ENCODE results near the gene EPYC. TPM values are rescaled to one million over a fixed set of nuclear protein-coding genes. Genes with fewer than 3 reads are reported as not detected.

Gene EPYC
- total RNA-seq, 2 experiments from 2014 or later: not detected

DNA sequence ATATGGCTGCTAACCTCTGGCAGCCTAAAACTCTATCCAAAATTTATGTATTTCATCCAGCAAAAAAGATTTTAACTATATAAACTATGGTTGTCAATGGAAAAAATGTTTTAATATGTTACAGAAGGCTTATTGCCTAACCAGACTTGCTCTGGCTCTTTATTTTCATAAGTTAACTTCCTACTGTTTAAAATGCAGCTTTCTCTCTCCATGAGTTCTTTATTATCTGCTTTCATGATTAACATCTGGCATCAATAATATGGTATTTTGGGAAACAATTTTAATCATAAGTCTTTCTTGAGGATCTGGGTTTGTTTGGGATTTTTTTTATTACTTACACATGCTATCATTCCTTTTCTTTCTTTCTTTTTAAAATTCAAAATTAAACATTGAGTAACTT, 32.5 kb upstream of the EPYC start:
- H3K36me3 ChIP-seq (ENCODE audit: insufficient read depth, low read length): no peaks in the 10 kb centered on the region
- no peaks in the 10 kb centered on the region for H3K79me2 ChIP-seq (ENCODE audit: insufficient read depth, low read depth, low read length)
- POLR2A ChIA-PET: no interaction called here
- intact Hi-C loops (cut with micrococcal nuclease; ENCODE audit: unreplicated experiment): no loop called here
- H3K4me3 ChIP-seq (ENCODE audit: low read depth, low read length, poor library complexity, severe bottlenecking): no peak overlapping the region
- no peak for TF ChIP-seq CTCF (conservative IDR thresholded peaks at IDR 0.05; ENCODE audit: low read length)
- TF ChIP-seq EZH2phosphoT487 (IDR thresholded peaks at IDR 0.05; ENCODE audit: borderline replicate concordance, low read depth, low read length): no peak
- no peaks in the 10 kb centered on the region for H3K4me1 ChIP-seq (ENCODE audit: insufficient read depth, low read length, poor library complexity, severe bottlenecking)
- H4K20me1 ChIP-seq (ENCODE audit: insufficient read depth, low read length): no peaks in the 10 kb centered on the region
- CTCF ChIA-PET (ENCODE audit: unreplicated experiment): no interaction called here
- no peak overlapping the region for H3K4me2 ChIP-seq (ENCODE audit: low read length)
- H2AFZ ChIP-seq (ENCODE audit: low read length): no peak overlapping the region
- H3K27ac ChIP-seq (ENCODE audit: low read depth, low read length, poor library complexity, severe bottlenecking): no peak overlapping the region
- no TSS peak for BruUV-seq (replicated peaks)
- DNase-seq (ENCODE audit: low spot score): no peak
- no peaks in the 10 kb centered on the region for H3K9me2 ChIP-seq (ENCODE audit: insufficient read depth, low read length)
- no peaks in the 10 kb centered on the region for H3K9me3 ChIP-seq (ENCODE audit: low read length)

GRCh38 chr12:91033251-91033650, 28.5 kb upstream of the EPYC start:
- Histone ChIP-seq H2AFZ (ENCODE audit: low read length) (no peak overlapping the region), H3K27ac (ENCODE audit: low read depth, low read length, poor library complexity, severe bottlenecking) (no peak overlapping the region), H3K9me3 (ENCODE audit: low read length) (no peaks in the 10 kb centered on the region), H4K20me1 (ENCODE audit: insufficient read depth, low read length) (no peaks in the 10 kb centered on the region), H3K36me3 (ENCODE audit: insufficient read depth, low read length) (no peaks in the 10 kb centered on the region), H3K4me1 (ENCODE audit: insufficient read depth, low read length, poor library complexity, severe bottlenecking) (no peaks in the 10 kb centered on the region), H3K4me3 (ENCODE audit: low read depth, low read length, poor library complexity, severe bottlenecking) (no peak overlapping the region), H3K79me2 (ENCODE audit: insufficient read depth, low read depth, low read length) (no peaks in the 10 kb centered on the region), H3K4me2 (ENCODE audit: low read length) (no peak overlapping the region), H3K9me2 (ENCODE audit: insufficient read depth, low read length) (no peaks in the 10 kb centered on the region)
- CTCF ChIA-PET (ENCODE audit: unreplicated experiment): no interaction called here
- no peak for DNase-seq (ENCODE audit: low spot score)
- BruUV-seq (replicated peaks): no TSS peak
- POLR2A ChIA-PET: interaction anchor here (1.0 kb wide), 1 partner anchor 9 kb away, joined by 3 read pairs; no protein-coding TSS in a partner anchor
- intact Hi-C loops (cut with micrococcal nuclease; ENCODE audit: unreplicated experiment): no loop called here
- TF ChIP-seq CTCF (conservative IDR thresholded peaks at IDR 0.05; ENCODE audit: low read length): no peak
- TF ChIP-seq EZH2phosphoT487 (IDR thresholded peaks at IDR 0.05; ENCODE audit: borderline replicate concordance, low read depth, low read length): no peak

- Histone ChIP-seq H2AFZ (ENCODE audit: low read length) (no peak overlapping the region), H3K36me3 (ENCODE audit: insufficient read depth, low read length) (no peaks in the 10 kb centered on the region), H4K20me1 (ENCODE audit: insufficient read depth, low read length) (no peaks in the 10 kb centered on the region), H3K79me2 (ENCODE audit: insufficient read depth, low read depth, low read length) (no peaks in the 10 kb centered on the region), H3K9me3 (ENCODE audit: low read length) (no peaks in the 10 kb centered on the region), H3K9me2 (ENCODE audit: insufficient read depth, low read length) (no peaks in the 10 kb centered on the region), H3K4me3 (ENCODE audit: low read depth, low read length, poor library complexity, severe bottlenecking) (no peak overlapping the region), H3K27ac (ENCODE audit: low read depth, low read length, poor library complexity, severe bottlenecking) (no peak overlapping the region), H3K4me1 (ENCODE audit: insufficient read depth, low read length, poor library complexity, severe bottlenecking) (no peaks in the 10 kb centered on the region), H3K4me2 (ENCODE audit: low read length) (no peak overlapping the region)
- no peak for TF ChIP-seq EZH2phosphoT487 (IDR thresholded peaks at IDR 0.05; ENCODE audit: borderline replicate concordance, low read depth, low read length)
- TF ChIP-seq CTCF (conservative IDR thresholded peaks at IDR 0.05; ENCODE audit: low read length): no peak
- ChIA-PET POLR2A (interaction anchor here (0.6 to 1.4 kb wide), 2 partner anchors 12 to 33 kb away, joined by 3 read pairs; no protein-coding TSS in a partner anchor), CTCF (ENCODE audit: unreplicated experiment) (no interaction called here)
- no TSS peak for BruUV-seq (replicated peaks)
- intact Hi-C loops (cut with micrococcal nuclease; ENCODE audit: unreplicated experiment): no loop called here
- no peak for DNase-seq (ENCODE audit: low spot score)
These were observed 18.7 kb upstream of the EPYC start for GRCh38 chr12:91023326-91024004.

Measured in OCI-LY7 (cell line).